GM18868 (cell line): ENCODE measurements around the gene DTNA.
"Not testable (repeated sequence)": the region's sequence is repeated elsewhere in the genome, so short reads cannot be mapped to it uniquely, and the experiment has no call there.

ENCODE experiments used
- ATAC-seq: cut with Tn5 transposase; IDR thresholded peaks from one replicate; pipeline ENCODE4 v1.9.1; 2021; ENCODE audit warnings: mild to moderate bottlenecking, moderate library complexity; ENCODE audit not compliant: unreplicated experiment

The DTNA gene

DNA sequence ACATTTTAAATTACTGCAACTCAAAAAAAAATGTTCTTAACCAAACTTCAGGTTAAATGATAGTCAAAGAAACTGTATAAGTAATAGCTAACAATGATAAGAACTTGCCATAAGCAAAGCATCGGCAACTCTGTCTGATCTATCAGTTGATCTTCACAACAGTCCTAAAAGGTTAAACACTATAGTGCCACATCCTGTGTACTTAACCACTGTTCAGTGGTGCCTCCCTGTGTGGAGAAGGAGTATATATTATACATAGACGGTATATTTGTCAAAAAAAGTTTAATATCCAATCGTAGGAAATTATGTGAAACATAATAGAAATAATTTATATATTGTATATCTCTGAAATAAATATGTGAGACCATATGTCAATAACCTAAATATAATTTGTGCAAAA lies 13.0 kb downstream of the DTNA start:
- no peak for ATAC-seq

DNA sequence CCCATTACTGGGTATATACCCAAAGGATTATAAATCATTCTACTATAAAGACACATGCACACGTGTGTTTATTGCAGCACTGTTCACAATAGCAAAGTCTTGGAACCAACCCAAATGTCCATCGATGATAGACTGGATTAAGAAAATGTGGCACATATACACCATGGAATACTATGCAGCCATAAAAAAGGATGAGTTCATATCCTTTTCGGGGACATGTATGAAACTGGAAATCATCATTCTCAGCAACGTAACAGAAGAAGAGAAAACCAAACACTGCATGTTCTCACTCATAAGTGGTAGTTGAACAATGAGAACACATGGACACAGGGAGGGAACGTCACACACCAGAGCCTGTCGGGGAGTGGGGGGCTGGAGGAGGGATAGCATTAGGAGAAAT lies 15.6 kb downstream of the DTNA start:
- ATAC-seq = not testable (repeated sequence)

DNA sequence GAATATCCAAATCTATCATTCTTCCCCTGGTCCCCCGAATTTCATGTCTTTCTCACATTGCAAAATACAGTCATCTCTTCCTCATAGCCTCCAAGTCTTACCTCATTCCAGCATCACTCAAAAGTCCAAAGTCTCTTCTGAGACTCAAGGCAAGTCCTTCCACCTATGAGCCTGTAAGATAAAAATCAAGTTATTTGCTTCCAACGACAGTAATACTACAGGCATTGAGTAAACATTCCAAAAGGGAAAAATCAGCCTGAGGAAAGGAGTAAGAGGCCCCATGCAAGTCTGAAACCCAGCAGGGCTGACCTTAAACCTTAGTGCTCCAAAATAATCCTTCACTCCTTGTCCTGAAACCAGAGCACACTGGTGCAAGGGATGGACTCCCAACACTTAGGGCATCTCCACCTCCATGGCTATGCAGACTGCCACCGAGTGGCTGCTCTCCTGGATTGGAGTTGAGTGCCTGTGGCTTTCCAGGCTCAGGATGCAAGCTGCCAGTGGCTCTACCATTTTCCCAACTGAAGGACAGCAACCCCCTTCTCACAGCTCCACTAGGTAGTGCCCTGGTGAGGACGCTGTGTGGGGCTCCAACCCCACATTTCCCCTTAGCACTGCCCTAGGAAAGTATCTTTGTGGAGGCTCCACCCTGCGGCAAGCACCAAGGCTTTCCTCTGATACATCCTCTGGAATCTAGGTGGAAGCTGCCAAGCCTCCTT lies 16.3 kb downstream of the DTNA start:
- ATAC-seq = no peak

DNA sequence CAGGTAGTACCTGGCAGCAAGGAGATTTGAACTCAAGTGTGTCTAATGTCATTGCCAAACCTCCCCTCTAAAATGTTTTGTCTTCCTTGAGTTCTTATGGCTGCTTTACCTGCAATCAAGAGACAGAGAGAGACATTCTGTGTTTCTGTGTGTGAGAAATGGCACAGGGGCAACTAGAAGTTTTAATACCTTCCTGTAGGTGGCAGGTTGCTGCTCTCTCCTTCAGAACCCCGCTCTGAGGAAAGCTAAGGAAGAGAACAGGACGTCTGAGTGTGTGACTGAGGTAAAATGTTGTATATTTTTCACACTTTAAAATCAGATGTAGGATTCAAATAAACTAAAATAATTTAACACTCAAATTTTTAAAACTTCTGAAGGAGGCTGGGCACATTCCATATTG lies 19.2 kb downstream of the DTNA start:
- peak; percentile 92 for ATAC-seq

DNA sequence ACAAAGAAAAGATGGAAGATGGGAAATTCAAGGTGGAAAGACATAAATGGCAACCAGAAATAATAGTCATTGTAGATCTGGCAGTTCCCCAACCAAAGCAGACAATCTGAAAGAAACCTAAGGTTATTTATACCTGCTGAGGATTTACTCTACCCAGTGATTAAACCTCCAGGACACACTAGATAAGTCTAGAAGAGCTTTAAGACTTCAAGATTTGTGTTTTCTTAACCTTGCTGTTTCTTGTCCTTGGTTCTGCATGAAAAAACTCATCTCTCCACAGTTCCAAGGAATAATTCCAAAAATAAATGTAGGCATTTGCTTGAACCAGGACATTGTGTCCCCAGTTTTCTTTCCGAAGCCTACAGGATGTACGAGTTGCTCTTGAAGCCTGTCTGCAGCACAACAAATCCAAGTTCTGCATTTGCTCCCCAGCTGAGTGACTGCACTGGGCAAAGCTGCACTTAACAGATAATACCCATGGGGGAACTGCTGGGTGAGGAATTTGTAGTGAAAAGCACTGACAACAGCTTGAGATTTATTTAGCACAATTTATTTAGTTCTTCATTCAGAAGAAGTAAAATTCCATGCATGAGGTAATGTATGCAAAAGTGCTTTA lies 19.8 kb downstream of the DTNA start:
- no peak for ATAC-seq

DNA sequence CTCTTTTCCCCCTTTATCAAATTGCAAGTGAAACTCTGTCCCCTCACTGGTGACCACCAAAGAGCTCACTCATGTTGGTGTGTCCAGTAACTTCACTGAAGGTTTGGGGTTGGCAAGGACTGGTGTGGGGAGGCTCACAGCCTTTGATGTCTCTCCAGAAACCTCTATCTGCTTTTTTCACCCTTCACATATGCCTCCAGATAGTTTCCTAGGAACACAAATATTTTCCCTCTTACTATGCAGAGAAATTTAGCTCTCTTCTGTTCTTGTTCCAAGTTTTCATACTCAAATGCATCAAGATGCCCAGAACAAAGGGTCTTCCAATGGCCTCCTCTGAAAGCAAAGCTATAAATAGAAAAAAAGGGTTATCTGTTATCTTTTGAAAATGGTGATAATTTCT lies 20.7 kb downstream of the DTNA start:
- ATAC-seq = no peak

DNA sequence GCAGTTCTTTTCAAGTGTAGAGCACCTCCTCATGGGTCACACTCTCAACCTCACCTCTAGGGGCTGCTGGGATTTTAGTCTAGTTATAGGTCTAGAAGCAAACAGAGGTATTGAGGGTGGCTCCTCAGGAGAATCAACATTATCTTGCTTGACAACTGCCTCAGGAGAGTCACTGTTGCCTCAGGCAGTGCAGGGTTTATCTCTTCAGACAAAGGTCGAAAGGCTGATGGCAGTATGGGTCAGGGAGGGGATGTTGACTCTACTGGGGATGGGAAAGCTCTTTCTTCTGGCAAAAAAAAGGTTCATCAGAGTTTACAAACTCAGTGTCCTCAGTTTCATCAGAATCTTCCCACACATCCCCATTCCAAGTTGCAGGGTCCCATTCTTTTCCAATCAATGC lies 24.0 kb downstream of the DTNA start:
- ATAC-seq = no peak

DNA sequence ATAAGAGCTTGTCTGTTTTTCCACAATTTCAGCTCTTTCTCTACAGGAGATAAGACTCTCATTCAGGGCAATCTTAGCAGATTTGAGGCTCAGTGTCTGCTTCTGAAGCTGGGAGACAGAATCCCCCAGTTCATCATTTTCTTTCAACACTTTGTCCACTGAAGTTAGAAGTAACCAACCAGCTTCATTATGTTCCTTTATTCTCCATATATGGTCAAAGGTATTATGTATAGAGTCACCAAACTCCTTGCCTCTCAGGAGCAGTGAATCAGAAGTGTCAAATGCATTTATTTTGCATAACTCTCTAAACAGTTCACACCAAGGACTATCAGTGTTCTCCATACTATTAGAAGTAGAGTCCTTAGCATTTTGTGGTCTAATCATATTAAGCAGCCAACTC lies 24.4 kb downstream of the DTNA start:
- not testable (repeated sequence) for ATAC-seq

DNA sequence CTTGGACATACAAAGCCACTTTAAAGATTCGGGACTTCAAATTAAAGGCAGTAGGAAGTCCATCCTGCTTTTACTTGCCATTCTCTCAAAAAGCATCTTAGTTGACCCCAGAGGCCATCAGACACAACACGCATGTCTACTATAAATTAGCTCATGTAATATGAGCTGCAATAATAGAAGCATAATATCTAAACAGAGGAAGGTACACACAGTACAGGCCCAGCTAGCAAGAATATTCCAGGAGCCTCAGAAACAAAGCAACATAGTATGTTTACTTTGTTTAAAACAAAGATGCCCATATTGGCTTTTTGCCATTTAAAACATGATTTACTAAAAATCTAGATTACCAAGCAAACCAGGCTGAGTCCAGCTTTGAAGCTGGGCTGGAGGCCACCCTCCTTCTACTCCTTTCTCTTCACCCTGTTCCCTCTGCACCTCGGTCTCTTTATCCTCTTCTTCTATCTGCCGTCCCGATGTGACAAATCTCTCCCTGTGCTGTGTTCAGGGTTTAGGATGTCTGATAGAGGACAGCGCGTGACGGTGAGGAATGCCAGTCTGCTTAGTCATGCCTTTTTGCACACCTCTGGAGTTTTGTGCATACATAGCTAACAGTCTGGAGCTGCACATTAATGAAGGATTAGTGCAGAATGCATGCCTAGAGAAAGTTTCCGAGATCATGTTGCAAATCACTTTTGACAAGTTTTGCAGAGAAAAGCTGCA lies 28.2 kb downstream of the DTNA start:
- ATAC-seq = no peak

DNA sequence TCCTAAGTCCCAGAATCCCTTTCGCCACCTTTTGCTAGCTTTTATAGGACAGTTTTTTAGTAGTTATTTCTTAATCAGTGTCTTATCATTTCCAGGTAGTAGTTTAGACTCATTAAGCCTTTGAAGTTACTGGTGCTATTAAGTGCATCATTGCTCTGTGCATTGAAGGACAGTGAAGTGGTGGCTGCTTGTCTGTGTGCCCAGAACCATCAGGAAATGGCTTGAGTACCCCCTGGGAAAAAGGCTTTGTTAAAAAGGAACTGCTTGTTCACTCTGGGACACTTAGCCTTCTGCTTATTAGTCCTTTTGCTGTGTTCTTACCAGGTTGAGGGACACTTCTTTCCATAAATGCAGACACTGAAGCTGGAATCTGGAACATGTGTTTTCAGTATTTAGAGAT lies 30.0 kb downstream of the DTNA start:
- no peak for ATAC-seq

DNA sequence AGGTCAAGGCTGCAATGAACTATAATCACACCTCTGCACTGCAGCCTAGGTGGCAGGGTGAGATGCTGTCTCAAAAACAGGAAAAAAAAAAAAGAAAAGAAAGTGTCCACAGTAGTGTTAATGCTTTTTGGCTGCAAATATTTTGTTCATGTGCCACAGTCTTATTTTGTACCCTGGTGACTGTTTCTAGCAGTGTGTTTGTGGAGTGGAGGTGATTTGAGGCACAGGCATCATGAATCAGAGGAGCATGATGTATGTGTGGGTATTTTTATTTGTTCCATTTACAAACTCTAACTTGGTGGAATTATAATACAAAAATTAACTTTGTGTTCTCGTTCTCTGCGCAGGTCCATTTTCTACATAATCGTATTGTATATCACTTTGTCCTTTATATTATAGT lies 30.6 kb downstream of the DTNA start:
- ATAC-seq = no peak

DNA sequence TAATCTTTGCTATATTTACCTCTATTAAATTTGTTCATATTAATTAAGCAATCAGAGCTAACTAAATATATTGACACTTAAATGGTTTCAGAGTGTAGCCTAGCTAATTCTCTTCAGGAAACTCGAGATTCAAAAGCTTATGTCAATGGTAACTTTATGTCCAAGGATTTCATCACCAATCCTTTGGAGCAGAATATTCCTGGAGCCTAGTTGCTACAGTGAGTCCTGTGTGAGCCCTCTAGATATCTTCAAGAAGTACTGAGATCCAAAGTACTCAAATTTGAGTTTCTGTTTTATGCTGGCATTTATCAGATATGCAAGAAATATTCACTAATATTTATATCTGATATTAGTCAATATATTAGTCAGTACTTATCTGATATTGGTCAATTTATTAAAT lies 31.3 kb downstream of the DTNA start:
- no peak for ATAC-seq

DNA sequence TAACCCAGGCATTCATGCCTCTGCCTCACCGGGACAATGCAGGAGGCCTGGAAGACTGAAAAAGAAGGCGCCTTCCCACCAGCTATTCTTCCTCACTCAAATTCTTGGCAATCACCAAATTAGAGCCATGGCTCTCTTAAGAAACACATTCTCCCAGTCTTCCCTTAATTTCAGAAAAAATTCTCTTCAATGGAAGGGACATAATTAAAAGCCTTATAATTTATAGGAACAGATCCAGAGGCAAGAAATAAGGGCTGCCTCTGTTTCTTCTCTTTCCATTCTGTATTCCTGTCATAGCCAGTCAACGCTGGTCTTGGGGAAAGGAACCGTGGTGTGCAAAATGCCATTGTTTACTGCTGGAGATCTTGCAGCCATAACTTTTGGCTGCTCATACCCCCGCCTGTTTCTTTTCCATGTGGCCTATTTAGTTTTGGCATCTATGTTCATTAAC lies 32.8 kb downstream of the DTNA start:
- no peak for ATAC-seq

DNA sequence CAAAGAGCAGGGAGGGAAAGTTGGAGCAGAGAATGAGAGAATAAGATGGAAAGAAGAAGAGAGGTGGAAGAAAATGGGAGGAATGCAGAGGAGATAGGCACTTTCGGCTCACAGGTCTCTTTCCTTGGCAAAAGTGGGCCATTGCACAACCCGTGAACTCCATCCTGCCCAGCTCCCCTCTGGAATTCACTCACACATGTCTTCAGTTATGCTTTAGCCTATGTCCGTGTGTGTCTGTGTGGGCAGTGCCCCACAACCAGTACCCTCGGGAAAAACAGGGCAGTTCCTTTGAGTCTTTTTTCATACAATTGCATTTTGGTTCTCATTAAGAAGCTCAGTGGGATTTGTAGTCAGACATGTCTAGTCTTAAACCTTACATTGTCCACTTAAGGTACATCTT lies 34.5 kb downstream of the DTNA start:
- no peak for ATAC-seq

DNA sequence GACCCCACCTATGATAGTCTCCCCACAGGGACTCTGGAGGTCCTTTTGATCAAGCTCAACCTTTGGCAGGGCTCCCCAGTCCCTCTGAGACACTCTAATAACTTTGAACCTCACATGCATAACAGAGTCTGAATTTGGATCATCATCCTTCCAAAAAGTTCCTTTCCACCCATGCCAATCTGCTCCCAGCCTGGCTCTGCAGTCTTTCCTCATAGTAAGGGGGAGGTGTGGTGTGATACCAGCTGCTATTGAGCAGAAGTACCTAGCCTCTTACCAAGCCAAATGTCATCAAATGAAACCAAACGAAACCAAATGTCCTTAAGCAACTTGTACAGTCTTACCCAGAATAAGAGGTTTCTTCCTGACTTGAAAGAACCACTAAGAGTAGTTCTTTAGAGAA lies 36.5 kb downstream of the DTNA start:
- ATAC-seq = no peak

DNA sequence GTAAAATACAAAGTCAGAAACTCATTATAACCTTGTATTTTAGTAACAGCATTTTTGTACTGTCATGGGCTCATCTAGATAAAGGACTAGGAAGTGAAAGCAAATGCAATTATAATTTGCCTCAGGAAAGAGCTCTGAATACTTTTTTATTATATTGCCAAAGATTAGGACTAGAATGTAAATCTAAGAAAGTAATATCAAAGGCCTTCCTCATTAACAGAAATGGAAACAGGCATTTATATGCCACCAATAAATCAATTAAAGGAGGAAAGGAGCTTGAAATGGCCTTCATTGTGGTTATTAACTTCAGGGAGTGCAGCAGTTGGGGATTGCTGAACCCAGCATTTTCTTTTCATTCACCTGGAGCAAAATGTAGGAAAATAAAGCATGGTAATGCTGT lies 39.6 kb downstream of the DTNA start:
- ATAC-seq = no peak

DNA sequence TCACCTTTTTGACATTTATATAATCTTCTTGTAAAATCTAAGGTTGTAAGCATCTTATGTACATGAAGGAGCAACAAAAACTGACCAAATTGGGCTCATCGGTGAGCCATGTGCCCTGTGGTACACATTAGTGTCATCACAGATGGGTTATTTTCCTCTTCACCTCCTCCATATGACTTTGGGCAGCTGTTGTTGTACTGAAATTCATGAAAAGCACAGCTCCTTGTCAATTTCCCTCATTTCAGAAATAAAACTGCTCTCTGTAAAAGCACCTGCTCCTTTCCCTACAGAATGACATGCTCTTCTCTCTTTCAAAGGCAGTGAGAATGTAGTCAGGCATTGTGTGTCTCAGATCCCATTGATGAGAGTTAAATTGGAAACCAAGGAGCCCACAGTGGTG lies 42.0 kb downstream of the DTNA start:
- no peak for ATAC-seq

DNA sequence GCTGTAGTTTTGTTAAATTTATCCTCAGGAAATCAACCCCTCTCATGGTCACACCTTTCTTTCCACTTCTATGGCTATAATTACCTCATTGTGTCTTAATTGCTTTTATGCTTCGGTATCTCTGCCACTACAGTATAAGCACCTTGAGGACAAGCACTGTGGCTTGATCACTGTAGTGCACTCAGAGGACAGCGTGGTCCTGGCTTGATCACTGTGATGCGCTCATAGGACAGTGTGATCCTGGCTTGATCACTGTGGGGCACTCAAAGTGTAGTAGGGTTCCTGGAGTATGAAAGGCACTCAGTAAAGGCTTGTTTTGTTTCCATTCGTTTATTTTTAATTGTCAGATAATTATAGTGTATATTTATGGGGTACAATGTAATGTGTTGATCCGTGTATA lies 44.2 kb downstream of the DTNA start:
- no peak for ATAC-seq

DNA sequence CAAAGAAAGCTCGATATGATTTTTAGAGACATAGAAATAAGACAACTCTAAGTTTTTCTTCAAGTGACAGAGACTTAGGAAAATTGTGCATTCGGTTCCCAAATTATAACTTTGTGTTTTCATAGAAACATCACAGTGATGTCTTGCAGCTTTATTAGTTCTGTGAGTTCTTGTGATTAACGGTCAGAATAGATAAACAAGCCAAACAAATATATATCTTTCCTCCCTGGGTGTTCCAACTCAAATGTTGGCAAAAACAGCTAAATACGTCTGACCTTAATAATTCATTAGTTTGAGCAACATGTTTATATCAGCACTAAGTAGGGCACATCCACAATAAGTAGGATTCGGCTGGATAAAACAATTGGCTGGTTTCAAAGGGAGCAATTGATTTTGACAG lies 47.6 kb downstream of the DTNA start:
- no peak for ATAC-seq

DNA sequence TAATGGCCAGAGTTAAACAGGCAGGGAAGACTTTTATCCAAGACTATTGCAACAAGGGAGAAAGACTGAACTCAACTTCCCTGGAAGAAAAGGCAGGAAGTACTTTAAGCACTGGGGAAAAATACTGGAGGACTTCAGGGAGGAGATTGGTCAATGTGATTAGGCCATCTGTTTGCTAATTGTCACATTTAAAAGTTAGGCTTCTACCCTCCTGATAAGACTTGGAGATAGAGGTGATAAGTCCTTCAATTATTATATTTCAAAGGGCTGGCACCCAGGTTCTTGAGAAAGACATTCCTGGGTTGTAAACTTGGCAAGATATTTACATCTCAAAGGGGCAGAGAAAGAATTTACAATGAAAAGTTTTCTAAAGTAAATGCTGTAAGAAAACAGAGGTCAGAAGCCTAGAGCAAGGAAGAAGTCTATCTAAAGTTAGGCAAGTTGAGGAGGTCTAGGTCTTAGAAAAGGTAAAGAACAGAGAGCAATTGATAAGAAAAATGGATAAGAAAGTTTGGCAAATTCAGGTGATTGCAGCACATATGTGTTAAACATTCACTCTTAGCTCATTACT lies 48.4 kb downstream of the DTNA start:
- no peak for ATAC-seq

DNA sequence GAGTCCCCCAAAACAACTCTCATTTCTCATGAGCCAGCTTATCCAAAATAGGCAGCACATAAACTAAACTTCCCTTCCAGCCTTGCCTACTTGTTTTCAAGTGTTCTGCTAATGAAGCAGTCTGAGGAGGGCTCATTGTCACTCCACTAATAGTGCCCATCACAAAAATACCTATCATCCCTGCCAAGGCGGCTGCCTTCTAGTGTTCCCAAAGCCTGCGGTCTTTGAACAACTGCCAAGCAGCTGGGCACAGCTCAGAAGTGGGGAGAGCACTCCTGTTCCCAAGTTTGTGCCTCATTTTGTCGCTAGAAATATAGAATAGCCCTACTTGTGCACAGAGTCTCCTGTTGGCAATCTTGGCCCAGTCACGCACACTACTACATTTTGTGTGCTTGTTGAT lies 50.3 kb downstream of the DTNA start:
- no peak for ATAC-seq

DNA sequence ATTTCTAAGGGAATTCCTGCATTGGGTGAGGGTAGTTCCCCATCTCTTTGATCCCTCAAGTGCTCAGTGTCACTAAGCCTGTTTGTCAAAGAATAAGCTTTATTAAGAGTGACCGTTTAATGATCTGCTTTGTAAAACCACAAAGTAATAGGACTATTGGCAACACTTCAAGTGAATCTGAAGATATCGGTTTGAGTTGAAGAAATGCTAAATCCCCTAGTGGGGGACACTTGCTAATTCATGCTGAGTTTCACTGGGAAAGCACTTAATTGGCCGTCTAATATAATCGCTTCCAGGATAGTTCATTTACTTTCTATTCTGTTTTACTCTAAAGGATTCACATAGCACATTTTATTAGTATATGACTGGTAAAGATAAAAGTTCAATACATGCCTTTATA lies 54.4 kb downstream of the DTNA start:
- no peak for ATAC-seq
